Measurements from ENCODE around the gene TNFRSF13B.

TNFRSF13B gene

GRCh38 chr17:16938496-16939207 lies 33.3 kb downstream of the TNFRSF13B start:
- DNase-seq (ENCODE audit: low read depth, low spot score) = no peak

GRCh38 chr17:16938031-16938430 lies 33.9 kb downstream of the TNFRSF13B start:
- DNase-seq (ENCODE audit: low read depth, low spot score) = no peak

DNA sequence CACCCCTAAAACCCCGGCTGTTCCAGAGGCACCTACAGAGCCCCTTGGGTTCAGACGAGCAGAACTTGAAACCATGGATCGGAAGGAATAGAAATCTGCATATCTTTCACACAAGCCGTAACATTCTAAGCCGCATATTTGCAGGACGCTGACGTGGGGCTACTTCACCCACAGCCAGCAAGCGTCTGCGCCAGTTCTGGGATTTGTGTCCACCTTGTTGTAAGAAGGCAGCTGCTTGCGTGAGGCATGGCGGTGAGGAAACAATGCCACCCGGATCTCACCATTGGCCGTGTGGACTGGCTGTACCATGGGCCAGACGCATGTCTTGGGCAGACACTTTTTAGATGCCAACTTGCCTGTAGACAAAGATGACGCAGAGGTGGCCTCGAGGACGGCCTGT lies 34.5 kb downstream of the TNFRSF13B start:
- no peak for DNase-seq (ENCODE audit: low read depth, low spot score)

- no peak for DNase-seq (ENCODE audit: low read depth, low spot score)
Measured at GRCh38 chr17:16936536-16937310, 35.2 kb downstream of the TNFRSF13B start.

- DNase-seq (ENCODE audit: low read depth, low spot score) = no peak
Measured at GRCh38 chr17:16935786-16936185, 36.1 kb downstream of the TNFRSF13B start.

- no peak for DNase-seq (ENCODE audit: low read depth, low spot score)
Measured at GRCh38 chr17:16935241-16935663, 36.7 kb downstream of the TNFRSF13B start.

- no peak for DNase-seq (ENCODE audit: low read depth, low spot score)
Measured at GRCh38 chr17:16934836-16935235, 37.1 kb downstream of the TNFRSF13B start.

DNA sequence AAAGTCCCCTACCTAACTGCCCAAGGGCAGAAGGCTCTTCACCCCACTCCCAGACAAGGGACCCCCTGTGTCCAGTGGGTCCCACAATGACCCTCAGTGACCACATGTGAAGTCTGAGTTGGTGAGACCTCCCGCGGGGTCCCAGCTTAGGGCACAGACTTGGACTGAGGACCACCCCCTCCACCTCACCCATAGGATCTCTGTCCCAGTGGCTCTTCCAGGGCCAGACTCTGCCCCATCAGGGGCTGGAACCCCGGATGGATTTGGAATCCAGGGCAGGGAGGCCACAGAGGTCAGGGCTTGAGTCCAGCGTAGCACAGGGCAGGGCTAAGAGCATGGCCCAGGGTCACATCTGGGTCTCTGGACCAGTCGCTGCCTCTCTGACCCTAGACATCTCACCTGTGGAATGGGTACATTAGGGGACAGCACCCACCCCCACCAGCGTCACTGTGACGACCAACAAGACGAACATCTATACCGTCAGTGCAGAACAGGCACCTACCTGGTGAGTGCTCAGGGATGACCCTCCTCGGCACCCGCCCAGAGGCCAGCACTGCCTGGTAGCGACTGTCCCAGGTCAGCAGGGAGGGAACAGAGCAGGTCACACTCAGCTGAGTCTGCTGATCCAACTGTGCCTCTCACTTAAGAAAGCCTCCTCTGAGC lies 37.7 kb downstream of the TNFRSF13B start:
- no peak for DNase-seq (ENCODE audit: low read depth, low spot score)

DNA sequence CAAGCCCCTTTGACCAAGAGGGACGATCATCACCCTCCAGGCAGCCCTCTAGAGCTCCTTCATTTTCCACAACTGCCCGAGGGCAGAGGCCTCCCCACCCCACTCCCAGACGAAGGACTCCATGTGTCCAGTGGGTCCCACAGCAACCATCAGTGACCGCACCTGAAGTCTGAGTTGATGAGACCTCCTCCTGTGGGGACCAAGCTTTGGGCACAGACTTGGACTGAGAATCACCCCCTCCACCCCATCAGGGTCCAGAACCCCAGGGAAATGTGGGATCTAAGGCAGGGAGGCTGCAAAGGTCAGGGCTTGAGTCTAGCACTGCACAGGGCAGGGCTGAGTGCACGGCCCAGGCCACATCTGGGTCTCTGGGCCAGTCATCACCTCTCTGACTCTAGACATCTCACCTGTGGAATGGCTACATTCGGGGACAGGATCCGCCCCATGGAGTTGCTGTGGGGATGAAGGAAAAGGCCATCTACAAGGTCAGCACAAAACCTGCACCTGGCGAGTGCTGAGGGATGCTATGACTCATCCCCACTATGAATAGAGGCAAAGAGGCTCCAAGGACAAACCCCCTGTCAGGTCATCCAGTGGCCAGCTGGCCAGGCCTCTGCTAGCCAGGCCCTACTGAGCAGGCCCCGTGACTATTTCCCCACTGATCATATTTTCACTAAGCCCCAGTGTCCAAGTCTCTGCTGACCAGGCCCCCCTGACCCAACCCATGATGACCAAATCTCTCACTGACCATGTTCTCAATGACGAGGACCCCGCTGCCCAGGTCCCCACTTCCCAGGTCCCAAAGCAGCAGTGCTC lies 38.4 kb downstream of the TNFRSF13B start:
- no peak for DNase-seq (ENCODE audit: low read depth, low spot score)

DNA sequence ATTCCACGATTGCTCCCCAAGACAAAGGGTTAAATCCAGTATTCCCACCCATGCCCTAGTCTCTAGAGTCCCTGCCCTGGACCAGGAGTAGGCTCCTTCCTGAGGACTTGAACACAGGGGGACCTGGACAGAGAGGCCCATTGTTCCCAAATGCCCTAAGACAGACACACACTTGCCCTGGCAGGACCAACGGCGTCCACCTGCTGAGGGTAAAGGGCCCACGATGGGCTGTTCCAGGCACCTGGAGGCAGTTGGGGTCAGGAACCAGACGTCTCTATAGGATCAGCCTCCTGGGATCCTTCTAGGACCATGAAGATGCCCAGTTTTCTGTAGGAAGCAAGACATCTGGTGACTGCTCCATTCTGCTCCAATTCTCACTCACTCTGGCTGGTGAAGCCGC lies 39.3 kb downstream of the TNFRSF13B start:
- no peak for DNase-seq (ENCODE audit: low read depth, low spot score)

DNA sequence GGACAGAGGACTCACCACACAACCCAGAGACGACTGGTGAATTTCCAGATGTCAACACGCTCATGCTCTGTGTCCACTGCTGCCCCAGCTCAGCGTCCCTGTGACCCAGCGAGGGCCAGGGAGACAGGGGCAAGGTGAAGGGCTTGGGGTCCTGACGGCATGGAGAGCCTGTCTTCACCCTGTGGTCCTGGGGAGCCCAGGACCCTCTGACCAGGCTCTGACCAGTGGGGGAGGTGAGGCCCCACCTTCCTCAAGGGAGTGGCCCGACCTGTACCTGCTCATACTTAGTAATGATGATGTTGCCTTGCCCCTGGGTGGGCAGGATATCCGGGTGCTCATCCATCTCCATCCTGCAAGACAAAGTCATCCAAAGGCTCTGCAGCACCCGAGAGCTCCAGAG lies 39.8 kb downstream of the TNFRSF13B start:
- DNase-seq (ENCODE audit: low read depth, low spot score) = no peak

DNA sequence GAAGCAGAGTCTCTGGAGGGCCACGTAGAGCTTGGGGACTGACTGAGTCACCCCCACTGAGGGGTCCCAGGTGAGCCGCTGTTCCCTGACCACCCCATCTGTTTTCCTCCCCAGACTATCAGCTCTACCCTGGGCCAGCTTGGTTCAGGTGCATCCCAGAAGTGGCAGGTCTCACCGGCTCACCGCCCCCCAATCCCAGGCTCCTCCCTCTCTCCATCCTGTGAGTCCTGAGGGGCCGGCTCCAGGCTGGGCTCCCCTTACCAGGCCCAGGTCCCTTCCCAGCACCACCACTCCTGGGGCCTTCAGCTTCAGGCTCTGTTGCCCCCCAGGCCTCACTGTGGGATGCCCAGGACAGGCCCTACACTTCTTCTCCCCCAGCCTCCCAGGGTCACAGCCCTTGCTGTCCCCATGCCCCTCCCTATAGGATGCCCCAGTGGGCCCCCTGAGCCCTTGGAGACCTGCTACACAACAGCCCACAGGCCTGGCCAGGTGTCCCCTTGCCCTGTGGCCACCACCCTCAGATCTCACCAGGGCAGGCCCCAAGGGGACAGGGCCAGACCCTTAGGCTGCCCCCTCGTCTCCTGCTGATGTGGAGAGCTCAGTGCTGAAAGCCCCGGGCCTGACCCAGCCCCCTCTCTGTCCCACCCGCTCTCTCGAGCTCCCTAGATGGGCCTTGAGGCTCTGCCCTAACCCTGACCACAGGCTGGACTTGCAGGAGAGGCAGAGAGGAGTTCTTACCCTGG lies 40.4 kb downstream of the TNFRSF13B start:
- DNase-seq (ENCODE audit: low read depth, low spot score) = no peak

- no peak for DNase-seq (ENCODE audit: low read depth, low spot score)
Measured at GRCh38 chr17:16930571-16931317, 41.2 kb downstream of the TNFRSF13B start.

- DNase-seq (ENCODE audit: low read depth, low spot score) = no peak
Measured at GRCh38 chr17:16929757-16930520, 42.0 kb downstream of the TNFRSF13B start.

DNA sequence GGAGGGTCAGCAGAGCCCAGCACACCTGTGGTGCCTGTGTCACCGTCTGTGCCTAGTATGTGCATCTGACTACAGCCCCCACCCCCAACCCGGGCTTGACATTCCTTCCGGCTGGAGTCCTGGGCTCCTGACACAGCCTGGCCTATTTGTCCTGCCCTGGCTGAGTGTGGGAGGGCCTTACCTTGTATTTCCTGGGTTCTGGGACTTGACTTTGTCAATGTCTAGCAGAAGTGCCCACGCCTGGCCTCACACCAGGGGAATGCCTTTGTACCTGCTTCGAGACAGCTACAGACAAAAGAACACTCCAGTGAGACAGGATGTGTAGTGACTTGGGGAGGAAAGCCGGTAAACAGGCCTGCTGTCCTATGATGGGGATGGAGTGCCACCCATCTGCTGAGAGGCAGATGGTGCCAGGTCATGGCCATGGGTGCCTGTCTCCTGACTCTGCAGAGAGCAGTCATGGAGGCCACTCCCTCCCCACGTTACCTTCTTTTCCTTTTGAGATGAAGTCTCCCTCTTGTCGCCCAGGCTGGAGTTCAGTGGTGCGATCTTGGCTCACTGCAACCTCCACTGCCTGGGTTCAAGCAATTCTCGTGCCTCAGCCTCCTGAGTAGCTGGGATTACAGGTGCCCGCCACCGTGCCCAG lies 42.8 kb downstream of the TNFRSF13B start:
- no peak for DNase-seq (ENCODE audit: low read depth, low spot score)

DNA sequence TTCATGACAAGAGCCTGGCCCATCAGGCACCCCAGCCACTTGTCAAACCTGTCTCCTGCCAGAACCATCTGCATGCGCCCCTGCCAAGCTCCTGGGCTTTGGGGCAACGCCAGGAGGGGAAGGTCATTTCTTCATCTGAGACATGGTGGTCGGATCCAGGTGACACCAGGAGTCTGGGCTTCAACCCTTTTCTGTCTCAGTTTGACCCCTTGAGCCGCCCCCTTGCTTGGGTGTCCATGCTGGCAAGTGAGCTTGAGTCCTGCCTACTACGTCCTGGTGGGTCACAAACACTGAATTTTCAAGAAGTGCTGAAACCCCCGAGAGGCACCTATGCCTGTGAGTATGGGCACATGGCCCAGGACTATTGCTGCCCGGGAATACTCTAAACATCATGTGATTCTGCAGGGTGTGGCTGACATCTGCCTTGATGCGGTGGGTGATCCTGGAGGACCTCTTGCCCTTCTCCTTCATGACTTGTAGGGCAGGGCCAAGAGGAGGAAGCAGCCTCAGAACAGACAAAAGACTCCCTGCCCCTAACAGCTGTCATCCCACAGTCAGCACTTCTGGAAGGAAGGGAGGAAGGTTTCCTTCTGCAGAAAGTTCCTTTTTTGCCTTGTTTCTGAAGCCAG lies 43.4 kb downstream of the TNFRSF13B start:
- no peak for DNase-seq (ENCODE audit: low read depth, low spot score)

DNA sequence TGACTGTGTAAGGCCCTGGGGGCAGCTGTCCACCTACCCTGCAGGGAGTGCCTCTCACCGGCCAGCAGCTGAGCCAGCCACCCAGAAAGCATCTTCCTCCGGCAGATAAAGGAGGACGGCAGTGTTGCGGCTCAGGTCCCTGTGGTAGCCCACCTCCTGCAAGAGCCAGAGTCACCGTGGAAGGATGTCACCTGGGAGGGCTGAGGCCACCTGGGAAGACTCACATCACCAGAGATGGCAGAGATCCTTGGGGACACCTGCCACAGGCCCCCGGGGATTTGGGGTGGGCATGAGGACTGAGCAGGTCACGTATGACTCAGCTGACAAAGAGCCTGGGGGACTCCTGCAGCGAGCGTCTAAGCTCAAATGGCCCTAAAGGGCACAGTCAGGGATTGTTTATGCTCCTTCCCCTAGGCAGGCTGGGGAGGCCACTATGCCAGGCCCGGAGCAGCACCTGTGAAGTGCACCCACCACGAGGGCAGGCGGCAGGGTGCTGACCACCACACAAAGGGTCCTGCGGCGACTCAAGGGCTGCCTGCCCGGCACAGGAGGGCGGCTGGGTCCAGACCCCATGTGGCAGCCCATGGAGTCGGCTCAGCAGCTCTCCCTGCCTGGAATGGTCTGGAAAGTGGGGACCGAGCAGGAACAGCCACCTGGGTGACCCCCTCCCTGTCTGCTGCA lies 44.1 kb downstream of the TNFRSF13B start:
- no peak for DNase-seq (ENCODE audit: low read depth, low spot score)

All from activated naive CD8-positive, alpha-beta T cell treated with anti-CD3 and anti-CD28 coated beads, Interleukin-2, amount 50 U/mL, for 16 hours (primary cell).